Transverse colon (tissue), 4 donors: ENCODE data around the gene IGF2BP3. TPM values are rescaled to one million over a fixed set of nuclear protein-coding genes. Genes with fewer than 3 reads are reported as not detected.
"Not testable (repeated sequence)": the region's sequence is repeated elsewhere in the genome, so short reads cannot be mapped to it uniquely, and the experiment has no call there.

Source experiments
- DNase-seq: peaks from one replicate; pipeline ENCODE4 v3.0.0-alpha.2; 2019
- H3K27ac ChIP-seq, 4 donors: fragments of 200-600 bp; sonication (generic); 2 replicates each; pipeline ENCODE4 v1.5.1; 2016 to 2018; ENCODE audit warnings: inconsistent platforms in 4 of 4
- H3K27me3 ChIP-seq: fragments of 200-600 bp; sonication (generic); 2 replicates; pipeline ENCODE4 v1.5.1; 2017; ENCODE audit warnings: inconsistent platforms
- H3K36me3 ChIP-seq, 4 donors: fragments of 200-600 bp; sonication (generic); 2 replicates each; pipeline ENCODE4 v1.5.1; 2017 to 2019; ENCODE audit warnings: inconsistent platforms in 4 of 4
- H3K4me1 ChIP-seq, 4 donors: fragments of 200-600 bp; sonication (generic); 2 replicates each; pipeline ENCODE4 v1.5.1; 2017 to 2020; ENCODE audit warnings: inconsistent platforms in 4 of 4
- H3K4me3 ChIP-seq, 4 donors: fragments of 200-600 bp; sonication (generic); 1 replicate in 1 of 4; 2 replicates in 3 of 4; pipeline versions ENCODE4 v1.5.1 to v1.6.1; 2017 to 2019; ENCODE audit warnings: inconsistent platforms in 4 of 4
- H3K9me3 ChIP-seq, 2 donors: fragments of 200-600 bp; sonication (generic); 2 replicates each; pipeline ENCODE4 v1.5.1; 2017 to 2019; ENCODE audit warnings: inconsistent platforms in 2 of 2
- EP300 ChIP-seq: sonication (generic); formaldehyde crosslinking; IDR thresholded peaks from one replicate; pipeline ENCODE4 v1.6.1; 2017; ENCODE audit warnings: antibody characterized with exemption, low read depth
- POLR2A ChIP-seq: fragments of 450-650 bp; IDR thresholded peaks from one replicate; pipeline ENCODE4 v1.6.1; 2016; ENCODE audit warnings: antibody characterized with exemption, mild to moderate bottlenecking, moderate library complexity
- POLR2AphosphoS5 ChIP-seq, 3 donors: sonication (generic); formaldehyde crosslinking; IDR thresholded peaks; one replicate each; pipeline ENCODE4 v1.6.1; 2016; ENCODE audit warnings: antibody characterized with exemption in 3 of 3
- WGBS, 2 donors: methylation state at CpG; one replicate each; pipeline ENCODE4 v1.1.5; 2018; ENCODE audit warnings: low coverage in 1 of 2; 5-methylcytosine and 5-hydroxymethylcytosine counted together
- in situ Hi-C, 4 donors: fragments of 200-750 bp; cut with MboI; loops; one replicate each; pipeline versions ENCODE4 v1.15.0 to v1.15.1; 2017; ENCODE audit warnings: low sequenced_read_pairs in 3 of 4, low pct_ligation_motif_present in 1 of 4, low pct_unique_long_range_greater_than_20kb in 1 of 4
- intact Hi-C: fragments of 100-400 bp; cut with DNase I; formaldehyde crosslinking; loops from one replicate; pipeline ENCODE4 v1.15.1; 2023; ENCODE audit warnings: low total_unique reads
- total RNA-seq, 4 donors: library from RNA; depleted of rRNA; stranded (reverse); fragments of >200 nt; gene quantifications; one replicate each; pipeline ENCODE4 v1.1.0, GENCODE V29; 2016
- TF ChIP-seq, protein P1 (sequence below), 5 experiments: fragments of 200-600 bp in 3 of 5; fragments of 450-650 bp in 2 of 5; sonication (generic) in 3 of 5; IDR thresholded peaks; 1 replicate in 2 of 5; 2 replicates in 3 of 5; pipeline ENCODE4 v1.5.1; 2016 to 2017; ENCODE audit warnings: antibody characterized with exemption in 5 of 5, inconsistent platforms in 3 of 5, mild to moderate bottlenecking in 2 of 5, moderate library complexity in 1 of 5

The IGF2BP3 gene
- total RNA-seq, 4 donors from 2014 or later = 0.41 to 0.64 TPM; not detected in 2

DNA sequence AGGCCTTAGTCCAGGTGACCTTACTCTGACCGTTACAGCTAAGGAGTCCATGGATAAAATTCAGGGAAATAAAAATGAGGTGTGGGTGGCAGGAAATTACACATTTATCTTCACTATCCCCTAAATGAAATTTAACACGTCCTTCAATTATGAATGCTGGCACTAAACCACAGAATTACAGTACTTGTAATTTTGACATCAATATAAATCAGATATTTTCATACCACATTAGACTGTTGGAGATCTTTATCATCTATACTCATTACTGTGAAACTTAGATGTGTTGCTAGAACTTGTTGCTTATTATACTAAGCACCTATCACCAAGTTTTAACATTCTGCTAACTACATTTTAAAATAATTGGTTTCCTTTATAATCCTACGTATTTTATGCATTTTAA lies 51.1 kb downstream of the IGF2BP3 start:
- no peak for TF ChIP-seq POLR2AphosphoS5 (IDR thresholded peaks at IDR 0.05)
- no peak for TF ChIP-seq POLR2A
- TF ChIP-seq EP300 = no peak
- TF ChIP-seq, protein P1, sequence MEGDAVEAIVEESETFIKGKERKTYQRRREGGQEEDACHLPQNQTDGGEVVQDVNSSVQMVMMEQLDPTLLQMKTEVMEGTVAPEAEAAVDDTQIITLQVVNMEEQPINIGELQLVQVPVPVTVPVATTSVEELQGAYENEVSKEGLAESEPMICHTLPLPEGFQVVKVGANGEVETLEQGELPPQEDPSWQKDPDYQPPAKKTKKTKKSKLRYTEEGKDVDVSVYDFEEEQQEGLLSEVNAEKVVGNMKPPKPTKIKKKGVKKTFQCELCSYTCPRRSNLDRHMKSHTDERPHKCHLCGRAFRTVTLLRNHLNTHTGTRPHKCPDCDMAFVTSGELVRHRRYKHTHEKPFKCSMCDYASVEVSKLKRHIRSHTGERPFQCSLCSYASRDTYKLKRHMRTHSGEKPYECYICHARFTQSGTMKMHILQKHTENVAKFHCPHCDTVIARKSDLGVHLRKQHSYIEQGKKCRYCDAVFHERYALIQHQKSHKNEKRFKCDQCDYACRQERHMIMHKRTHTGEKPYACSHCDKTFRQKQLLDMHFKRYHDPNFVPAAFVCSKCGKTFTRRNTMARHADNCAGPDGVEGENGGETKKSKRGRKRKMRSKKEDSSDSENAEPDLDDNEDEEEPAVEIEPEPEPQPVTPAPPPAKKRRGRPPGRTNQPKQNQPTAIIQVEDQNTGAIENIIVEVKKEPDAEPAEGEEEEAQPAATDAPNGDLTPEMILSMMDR (IDR thresholded peaks at IDR 0.05) = no peak
- Histone ChIP-seq H3K27ac (no peak overlapping the region), H3K9me3 (no peaks in the 10 kb centered on the region), H3K4me3 (no peak overlapping the region), H3K4me1 (no peaks in the 10 kb centered on the region), H3K27me3 (no peaks in the 10 kb centered on the region), H3K36me3 (no peaks in the 10 kb centered on the region)
- WGBS, 2 donors = 58 to 71% methylated on average over 3 of the region's 3 CpGs
- in situ Hi-C loops = no loop called here
- intact Hi-C loops = no loop called here
- no peak for DNase-seq

DNA sequence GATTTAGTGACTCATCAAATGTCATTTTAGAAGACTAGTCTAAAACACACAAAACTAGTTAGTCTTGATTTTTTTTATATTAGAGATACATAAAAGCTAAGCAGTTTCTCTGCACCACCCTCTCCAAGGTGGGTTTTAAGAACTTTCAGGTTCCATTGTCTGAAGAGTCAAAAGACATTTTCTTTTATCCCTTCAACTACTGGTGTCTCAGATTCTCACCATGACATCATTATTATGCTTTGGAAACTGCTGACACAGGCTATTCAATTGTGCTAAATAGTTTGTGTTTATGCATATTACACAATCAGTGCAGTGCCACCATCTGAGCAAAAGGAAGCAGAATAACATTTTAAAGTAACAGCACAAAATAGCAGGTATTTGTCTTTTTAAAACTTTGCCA lies 52.2 kb downstream of the IGF2BP3 start:
- H3K9me3 ChIP-seq = no peaks in the 10 kb centered on the region
- DNase-seq = no peak
- H3K36me3 ChIP-seq = no peaks in the 10 kb centered on the region
- intact Hi-C loops = no loop called here
- in situ Hi-C loops = no loop called here
- no peaks in the 10 kb centered on the region for H3K27me3 ChIP-seq
- H3K27ac ChIP-seq = no peak overlapping the region
- no peak overlapping the region for H3K4me3 ChIP-seq
- TF ChIP-seq EP300 = no peak
- TF ChIP-seq, protein P1 (IDR thresholded peaks at IDR 0.05) = no peak
- no peaks in the 10 kb centered on the region for H3K4me1 ChIP-seq

DNA sequence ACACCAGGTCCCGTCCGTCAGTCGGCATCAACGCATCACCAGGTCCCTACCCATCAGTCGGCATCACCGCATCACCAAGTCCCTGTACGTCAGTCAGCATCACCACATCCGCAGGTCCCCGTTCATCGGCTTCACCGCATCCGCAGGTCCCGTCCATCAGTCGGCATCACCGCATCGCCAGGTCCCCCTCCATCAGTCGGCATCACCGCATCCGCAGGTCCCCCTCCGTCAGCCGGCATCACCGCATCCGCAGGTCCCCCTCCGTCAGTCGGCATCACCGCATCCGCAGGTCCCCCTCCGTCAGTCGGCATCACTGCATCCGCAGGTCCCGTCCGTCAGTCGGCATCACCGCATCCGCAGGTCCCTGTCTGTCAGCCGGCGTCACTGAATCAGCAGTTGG lies 55.1 kb downstream of the IGF2BP3 start:
- no peaks in the 10 kb centered on the region for H3K4me1 ChIP-seq
- WGBS, 2 donors = 94 to 98% methylated on average over 23 to 37 of the region's 37 CpGs
- intact Hi-C loops = no loop called here
- H3K9me3 ChIP-seq = no peaks in the 10 kb centered on the region
- H3K4me3 ChIP-seq = no peak overlapping the region
- TF ChIP-seq POLR2AphosphoS5 (IDR thresholded peaks at IDR 0.05) (no peak), POLR2A (no peak), EP300 (no peak)
- TF ChIP-seq, protein P1 (IDR thresholded peaks at IDR 0.05) = no peak
- no peak overlapping the region for H3K27ac ChIP-seq
- H3K36me3 ChIP-seq = no peaks in the 10 kb centered on the region
- H3K27me3 ChIP-seq = no peaks in the 10 kb centered on the region
- no peak for DNase-seq
- in situ Hi-C loops = no loop called here

DNA sequence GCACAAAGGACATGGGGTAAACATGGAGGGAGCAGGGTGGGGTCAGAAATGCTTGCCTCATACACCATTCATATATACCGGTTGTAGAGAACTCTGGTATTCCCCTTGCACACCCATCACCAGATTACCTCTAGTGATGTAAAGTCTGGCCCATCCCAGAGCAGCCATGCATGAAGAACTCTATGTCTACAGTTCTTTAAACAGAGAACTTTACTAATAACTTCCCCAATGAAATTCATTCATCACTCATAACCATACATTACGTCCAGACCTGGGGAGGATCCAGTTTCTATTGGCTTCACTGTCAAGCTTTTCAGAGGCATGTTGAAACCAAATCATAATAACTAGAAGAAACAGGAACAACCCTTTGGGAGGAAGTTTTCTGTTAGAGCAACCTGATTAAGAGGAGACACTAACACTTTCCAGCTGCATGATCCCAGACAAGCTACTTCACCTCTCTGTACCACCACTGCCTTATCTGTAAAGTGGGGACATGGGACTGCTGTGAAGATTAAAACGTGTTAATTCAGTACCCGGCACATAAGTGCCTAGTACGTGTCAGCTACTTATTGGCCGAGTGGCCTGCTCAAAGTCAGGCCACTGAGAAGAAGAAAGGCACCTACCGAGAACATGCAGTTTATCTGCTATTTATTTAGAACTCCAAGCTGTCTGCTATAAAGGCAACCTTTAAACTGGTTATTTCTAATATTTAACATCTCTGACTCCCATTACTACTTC lies 59.7 kb downstream of the IGF2BP3 start:
- DNase-seq = no peak
- H3K27ac ChIP-seq = no peak overlapping the region
- TF ChIP-seq, protein P1 (IDR thresholded peaks at IDR 0.05) = no peak
- TF ChIP-seq POLR2A (no peak), EP300 (no peak), POLR2AphosphoS5 (IDR thresholded peaks at IDR 0.05) (no peak)
- intact Hi-C loops = no loop called here
- no peaks in the 10 kb centered on the region for H3K9me3 ChIP-seq
- no peaks in the 10 kb centered on the region for H3K4me1 ChIP-seq
- no peaks in the 10 kb centered on the region for H3K36me3 ChIP-seq
- H3K27me3 ChIP-seq = no peaks in the 10 kb centered on the region
- 75 to 78% methylated on average over 4 to 7 of the region's 7 CpGs for WGBS, 2 donors
- in situ Hi-C loops = no loop called here
- no peak overlapping the region for H3K4me3 ChIP-seq

DNA sequence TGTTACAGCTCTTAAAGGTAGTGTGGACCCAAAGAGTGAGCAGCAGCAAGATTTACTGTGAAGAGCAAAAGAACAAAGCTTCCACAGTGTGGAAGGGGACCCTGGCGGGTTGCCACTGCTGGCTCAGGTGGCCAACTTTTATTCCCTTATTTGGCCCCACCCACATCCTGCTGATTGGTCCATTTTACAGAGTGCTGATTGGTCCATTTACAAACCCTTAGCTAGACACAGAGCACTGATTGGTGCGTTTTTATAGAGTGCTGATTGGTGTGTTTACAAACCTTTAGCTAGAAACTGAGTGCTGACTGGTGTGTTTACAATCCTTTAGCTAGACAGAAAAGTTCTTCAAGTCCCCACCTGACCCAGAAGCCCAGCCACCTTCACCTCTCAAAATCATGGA lies 63.7 kb downstream of the IGF2BP3 start:
- intact Hi-C loops, H3K36me3 ChIP-seq, H3K9me3 ChIP-seq, DNase-seq, H3K27ac ChIP-seq, in situ Hi-C loops, H3K4me3 ChIP-seq, H3K27me3 ChIP-seq, H3K4me1 ChIP-seq: not testable (repeated sequence)
- 67 to 92% methylated on average over 1 to 2 of the region's 2 CpGs for WGBS, 2 donors
